A549 (cell line): ENCODE data around the gene KRTAP10-7. TPM values are rescaled to one million over a fixed set of nuclear protein-coding genes. Genes with fewer than 3 reads are reported as not detected.
"Not testable (repeated sequence)": the region's sequence is repeated elsewhere in the genome, so short reads cannot be mapped to it uniquely, and the experiment has no call there.

Experiments
- ATAC-seq, 2 experiments: fragments of 200-7000 bp in 1 of 2; fragments of >200 bp in 1 of 2; cut with Nextera tagmentation in 1 of 2; cut with Tn5 transposase in 1 of 2; 3 replicates each; pipeline versions ENCODE4 v1.8.0 to v1.9.1; 2018 to 2020; ENCODE audit warnings: mild to moderate bottlenecking in 1 of 2, moderate library complexity in 1 of 2
- CTCF ChIA-PET: fragments of 300-600 bp; sonication (Branson Sonifier 250); formaldehyde crosslinking; extraction: SDS; loops from one replicate; lab custom pipeline; 2021; ENCODE audit warnings: antibody characterized with exemption, inconsistent platforms; lab: Yijun Ruan, JAX
- POLR2A ChIA-PET: fragments of 350-600 bp; formaldehyde crosslinking; extraction: SDS; loops from one replicate; lab custom pipeline; 2021; ENCODE audit warnings: antibody characterized with exemption, inconsistent platforms; lab: Yijun Ruan, JAX
- DNase-seq, 2 experiments: peaks; one replicate each; pipeline versions ENCODE4 v3.0.0 to v3.0.0-alpha.2; 2011 to 2016; ENCODE audit warnings: low read depth in 1 of 2, low spot score in 1 of 2
- FAIRE-seq: peaks from 2 replicates; lab custom pipeline; 2011; peaks lifted over from hg19 to GRCh38; lab: Jason Lieb, UNC
- H3K27ac ChIP-seq, 2 experiments: fragments of >200 bp; sonication (Bioruptor Twin); formaldehyde crosslinking; 3 replicates each; pipeline ENCODE4 v1.5.1; 2016 to 2017
- H3K4me1 ChIP-seq: fragments of >200 bp; sonication (Bioruptor Twin); formaldehyde crosslinking; 3 replicates; pipeline ENCODE4 v1.6.1; 2016
- H3K4me2 ChIP-seq: fragments of >200 bp; sonication (Bioruptor Twin); formaldehyde crosslinking; 3 replicates; pipeline ENCODE4 v1.6.1; 2016
- H3K4me3 ChIP-seq: fragments of >200 bp; sonication (Bioruptor Twin); formaldehyde crosslinking; 3 replicates; pipeline ENCODE4 v1.5.1; 2016
- H3K9me3 ChIP-seq: fragments of >200 bp; sonication (Bioruptor Twin); formaldehyde crosslinking; 3 replicates; pipeline ENCODE4 v1.6.1; 2016
- CBX8 ChIP-seq: fragments of 200-600 bp; sonication (generic); IDR thresholded peaks from 2 replicates; pipeline ENCODE4 v1.6.1; 2016
- CHD2 ChIP-seq: fragments of 150-350 bp; IDR thresholded peaks from 2 replicates; pipeline ENCODE4 v1.6.1; 2014; ENCODE audit warnings: low read length; ENCODE audit not compliant: partially characterized antibody
- HOXB5 ChIP-seq: fragments of 250-450 bp; sonication (Bioruptor Pico); IDR thresholded peaks from 2 replicates; pipeline ENCODE4 v1.5.0; 2020; ENCODE audit warnings: mild to moderate bottlenecking, moderate library complexity
- KDM5A ChIP-seq: fragments of 200-600 bp; sonication (generic); IDR thresholded peaks from 2 replicates; pipeline ENCODE4 v1.6.1; 2016; ENCODE audit warnings: antibody characterized with exemption, mild to moderate bottlenecking
- MAFK ChIP-seq: fragments of 450-650 bp; IDR thresholded peaks from 2 replicates; pipeline ENCODE4 v1.6.1; 2014; ENCODE audit not compliant: partially characterized antibody
- MYC ChIP-seq: IDR thresholded peaks from 2 replicates; pipeline ENCODE4 v1.6.1; 2012; ENCODE audit warnings: mild to moderate bottlenecking, inconsistent platforms, low read length, improper control_type of control experiment, borderline replicate concordance
- NPAS2 ChIP-seq: fragments of 250-450 bp; sonication (Bioruptor Pico); IDR thresholded peaks from 2 replicates; pipeline ENCODE4 v1.8.0; 2022; ENCODE audit warnings: mild to moderate bottlenecking, moderate library complexity, borderline replicate concordance
- POLR2A ChIP-seq: IDR thresholded peaks from 2 replicates; pipeline ENCODE4 v1.6.1; 2012; ENCODE audit warnings: mild to moderate bottlenecking, low read length
- RAD21 ChIP-seq, 2 experiments: fragments of >200 bp in 1 of 2; sonication (Bioruptor Twin) in 1 of 2; formaldehyde crosslinking in 1 of 2; IDR thresholded peaks in 1 of 2; conservative IDR thresholded peaks in 1 of 2; 2 replicates in 1 of 2; 3 replicates in 1 of 2; pipeline ENCODE4 v1.6.1; 2012 to 2018; ENCODE audit warnings: inconsistent platforms in 1 of 2
- RCOR1 ChIP-seq: fragments of 150-350 bp; IDR thresholded peaks from 2 replicates; pipeline ENCODE4 v1.6.1; 2014; ENCODE audit warnings: antibody characterized with exemption, low read length, low read depth
- RFX5 ChIP-seq: fragments of 450-650 bp; IDR thresholded peaks from 2 replicates; pipeline ENCODE4 v1.7.1; 2014; ENCODE audit warnings: antibody characterized with exemption, mild to moderate bottlenecking, moderate library complexity
- SMC3 ChIP-seq: fragments of >200 bp; sonication (Bioruptor Twin); formaldehyde crosslinking; IDR thresholded peaks from 3 replicates; pipeline ENCODE4 v1.6.1; 2018; ENCODE audit warnings: inconsistent platforms
- TP53 ChIP-seq: fragments of 250-450 bp; sonication (Bioruptor Pico); IDR thresholded peaks from 2 replicates; pipeline ENCODE4 v1.5.0; 2021; ENCODE audit warnings: mild to moderate bottlenecking, moderate library complexity
- WGBS: methylation state at CpG from one replicate; pipeline ENCODE4 v1.1.6; 2017; ENCODE audit errors: missing lambda C conversion rate; 5-methylcytosine and 5-hydroxymethylcytosine counted together
- polyA plus RNA-seq, 4 experiments: library from polyadenylated mRNA; depleted of rRNA in 3 of 4; stranded (reverse); fragments of >200 nt; fragmentation: RNase III in 1 of 4; extraction: RNeasy Plus Mini Kit Qiagen cat#74134 plus additional on column Dnase treatment in 1 of 4; gene quantifications; 2 replicates in 3 of 4; 3 replicates in 1 of 4; pipeline ENCODE4 v1.2.3, GENCODE V29; 2011 to 2017
- TF ChIP-seq, protein P1 (sequence below): fragments of >200 bp; sonication (Bioruptor Twin); formaldehyde crosslinking; IDR thresholded peaks from 2 replicates; pipeline ENCODE4 v1.6.1; 2016
- TF ChIP-seq, protein P2 (sequence below): fragments of 250-450 bp; sonication (Bioruptor Pico); IDR thresholded peaks from 2 replicates; pipeline ENCODE4 v1.5.0; 2021; ENCODE audit warnings: mild to moderate bottlenecking, moderate library complexity, borderline replicate concordance
- TF ChIP-seq, protein P3 (sequence below): IDR thresholded peaks from 2 replicates; pipeline ENCODE4 v1.6.1; 2012
- TF ChIP-seq, protein P4 (sequence below): fragments of >200 bp; sonication (Bioruptor Twin); formaldehyde crosslinking; IDR thresholded peaks from 3 replicates; pipeline ENCODE4 v1.6.1; 2016
- TF ChIP-seq, protein P5 (sequence below): fragments of 250-450 bp; sonication (Bioruptor Pico); IDR thresholded peaks from 2 replicates; pipeline ENCODE4 v1.5.0; 2020; ENCODE audit warnings: low read depth, mild to moderate bottlenecking, moderate library complexity
- TF ChIP-seq, protein P6 (sequence below): IDR thresholded peaks from 2 replicates; pipeline ENCODE4 v1.6.1; 2012

The KRTAP10-7 gene
- polyA plus RNA-seq, 2 of the 4 experiments (the other 2 are of a cell fraction): not detected

DNA sequence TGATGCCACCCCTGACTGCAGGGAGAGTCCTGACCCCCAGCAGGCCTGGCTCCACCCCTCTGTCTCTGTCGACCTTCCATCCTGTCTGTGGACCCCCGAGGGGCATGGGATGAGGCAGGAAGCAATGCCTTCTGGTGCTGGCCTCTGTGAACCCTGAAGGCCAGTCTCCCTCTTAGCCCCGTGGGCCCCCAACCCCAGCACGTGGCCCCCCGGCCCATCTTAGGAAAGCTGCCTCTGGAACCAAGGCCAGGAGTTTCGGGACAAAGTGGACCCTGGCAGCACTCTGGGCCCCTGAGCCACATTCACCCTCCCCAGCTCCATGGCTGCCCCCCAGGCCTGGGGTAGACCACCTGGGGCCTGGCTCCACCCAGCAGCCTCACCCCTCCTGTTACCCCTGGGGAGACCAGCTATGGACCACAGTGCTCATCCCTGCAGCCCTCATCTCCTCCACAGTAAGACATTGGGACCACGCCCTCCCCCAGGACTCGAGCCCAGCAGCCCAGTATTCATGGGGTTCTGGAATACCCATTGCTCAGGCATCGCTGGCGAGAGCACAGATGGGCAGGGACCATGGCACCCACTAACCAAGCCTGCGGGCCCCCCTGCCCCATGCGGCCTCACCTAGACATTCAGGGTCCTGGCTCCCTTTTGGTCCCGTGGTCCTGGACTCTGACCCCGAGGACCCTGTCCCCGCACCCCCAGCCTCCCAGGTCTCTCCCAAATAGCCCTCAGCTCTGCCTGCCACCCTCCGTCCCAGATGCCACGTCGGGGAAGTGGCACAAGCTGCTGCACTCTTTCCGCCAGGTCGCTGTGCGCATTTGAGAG is 38.3 kb downstream of the KRTAP10-7 start:
- H3K9me3 ChIP-seq, H3K27ac ChIP-seq, H3K4me3 ChIP-seq, H3K4me2 ChIP-seq, H3K4me1 ChIP-seq, ATAC-seq, POLR2A ChIA-PET, DNase-seq, FAIRE-seq: not testable (repeated sequence)
- CTCF ChIA-PET: interaction anchor here (0.6 kb wide), 1 partner anchor 24 kb away, joined by 5 read pairs; no protein-coding TSS in a partner anchor
- 28% methylated on average over 2 of the region's 21 CpGs for WGBS

- TF ChIP-seq MYC: no peak
- TF ChIP-seq, protein P1, sequence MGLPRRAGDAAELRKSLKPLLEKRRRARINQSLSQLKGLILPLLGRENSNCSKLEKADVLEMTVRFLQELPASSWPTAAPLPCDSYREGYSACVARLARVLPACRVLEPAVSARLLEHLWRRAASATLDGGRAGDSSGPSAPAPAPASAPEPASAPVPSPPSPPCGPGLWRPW: no peak
- no peak for TF ChIP-seq RFX5
- TF ChIP-seq, protein P2, sequence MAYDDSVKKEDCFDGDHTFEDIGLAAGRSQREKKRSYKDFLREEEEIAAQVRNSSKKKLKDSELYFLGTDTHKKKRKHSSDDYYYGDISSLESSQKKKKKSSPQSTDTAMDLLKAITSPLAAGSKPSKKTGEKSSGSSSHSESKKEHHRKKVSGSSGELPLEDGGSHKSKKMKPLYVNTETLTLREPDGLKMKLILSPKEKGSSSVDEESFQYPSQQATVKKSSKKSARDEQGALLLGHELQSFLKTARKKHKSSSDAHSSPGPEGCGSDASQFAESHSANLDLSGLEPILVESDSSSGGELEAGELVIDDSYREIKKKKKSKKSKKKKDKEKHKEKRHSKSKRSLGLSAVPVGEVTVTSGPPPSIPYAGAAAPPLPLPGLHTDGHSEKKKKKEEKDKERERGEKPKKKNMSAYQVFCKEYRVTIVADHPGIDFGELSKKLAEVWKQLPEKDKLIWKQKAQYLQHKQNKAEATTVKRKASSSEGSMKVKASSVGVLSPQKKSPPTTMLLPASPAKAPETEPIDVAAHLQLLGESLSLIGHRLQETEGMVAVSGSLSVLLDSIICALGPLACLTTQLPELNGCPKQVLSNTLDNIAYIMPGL: no peak
- TF ChIP-seq RCOR1: no peak
- TF ChIP-seq SMC3: no peak
- TF ChIP-seq, protein P3, sequence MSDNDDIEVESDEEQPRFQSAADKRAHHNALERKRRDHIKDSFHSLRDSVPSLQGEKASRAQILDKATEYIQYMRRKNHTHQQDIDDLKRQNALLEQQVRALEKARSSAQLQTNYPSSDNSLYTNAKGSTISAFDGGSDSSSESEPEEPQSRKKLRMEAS: no peak
- no peak for TF ChIP-seq HOXB5 (CRISPR knock-in tag)
- no peak for TF ChIP-seq NPAS2 (CRISPR knock-in tag)
- Histone ChIP-seq H3K4me2 (no peak overlapping the region), H3K9me3 (peaks cover 8% of the 10 kb centered on the region; the same call in 2 of the 3 replicates), H3K4me3 (no peak overlapping the region), H3K4me1 (no peaks in the 10 kb centered on the region), H3K27ac (no peak overlapping the region)
- ChIA-PET CTCF (interaction anchor here (0.6 kb wide), 2 partner anchors 24 to 130 kb away, joined by 3 to 5 read pairs; no protein-coding TSS in a partner anchor), POLR2A (no interaction called here)
- WGBS: no CpG with 5 or more reads among the region's 12 CpGs
- DNase-seq: no peak
- no peak for FAIRE-seq
- no peak for ATAC-seq
Observed at GRCh38 chr21:44639331-44639655, 38.9 kb downstream of the KRTAP10-7 start.

DNA sequence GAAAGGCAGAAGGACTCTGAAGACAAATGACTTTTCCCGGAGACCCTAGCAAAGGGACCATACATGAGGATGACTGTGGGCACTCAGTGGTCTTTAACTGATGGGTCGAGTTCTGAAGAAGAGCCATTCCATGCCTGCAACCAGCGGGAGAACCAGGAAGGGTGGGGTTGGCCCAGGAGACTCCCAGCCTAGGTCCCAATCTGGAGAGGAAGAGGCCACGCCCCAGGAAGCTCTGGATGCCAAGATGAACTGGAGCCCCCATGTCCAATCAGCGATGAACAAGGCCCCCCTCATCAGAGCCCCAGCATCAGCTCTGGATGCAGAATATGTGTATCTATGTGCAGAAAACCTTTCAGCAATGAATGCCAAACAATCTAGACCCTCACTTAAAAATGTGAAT is 40.4 kb downstream of the KRTAP10-7 start:
- POLR2A ChIA-PET: no interaction called here
- Histone ChIP-seq H3K4me3 (no peak overlapping the region), H3K27ac (no peak overlapping the region), H3K9me3 (peaks cover 9% of the 10 kb centered on the region; the same call in 2 of the 3 replicates), H3K4me2 (no peak overlapping the region), H3K4me1 (no peaks in the 10 kb centered on the region)
- DNase-seq (no peak), FAIRE-seq (no peak), ATAC-seq (no peak)
- WGBS: 19% methylated on average over 4 of the region's 5 CpGs
- no peak for TF ChIP-seq RFX5
- no peak for TF ChIP-seq MAFK
- no peak for TF ChIP-seq CBX8
- TF ChIP-seq, protein P1: no peak
- TF ChIP-seq, protein P4, sequence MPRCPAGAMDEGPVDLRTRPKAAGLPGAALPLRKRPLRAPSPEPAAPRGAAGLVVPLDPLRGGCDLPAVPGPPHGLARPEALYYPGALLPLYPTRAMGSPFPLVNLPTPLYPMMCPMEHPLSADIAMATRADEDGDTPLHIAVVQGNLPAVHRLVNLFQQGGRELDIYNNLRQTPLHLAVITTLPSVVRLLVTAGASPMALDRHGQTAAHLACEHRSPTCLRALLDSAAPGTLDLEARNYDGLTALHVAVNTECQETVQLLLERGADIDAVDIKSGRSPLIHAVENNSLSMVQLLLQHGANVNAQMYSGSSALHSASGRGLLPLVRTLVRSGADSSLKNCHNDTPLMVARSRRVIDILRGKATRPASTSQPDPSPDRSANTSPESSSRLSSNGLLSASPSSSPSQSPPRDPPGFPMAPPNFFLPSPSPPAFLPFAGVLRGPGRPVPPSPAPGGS: no peak
- TF ChIP-seq CHD2: no peak
- TF ChIP-seq, protein P5, sequence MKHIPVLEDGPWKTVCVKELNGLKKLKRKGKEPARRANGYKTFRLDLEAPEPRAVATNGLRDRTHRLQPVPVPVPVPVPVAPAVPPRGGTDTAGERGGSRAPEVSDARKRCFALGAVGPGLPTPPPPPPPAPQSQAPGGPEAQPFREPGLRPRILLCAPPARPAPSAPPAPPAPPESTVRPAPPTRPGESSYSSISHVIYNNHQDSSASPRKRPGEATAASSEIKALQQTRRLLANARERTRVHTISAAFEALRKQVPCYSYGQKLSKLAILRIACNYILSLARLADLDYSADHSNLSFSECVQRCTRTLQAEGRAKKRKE (CRISPR knock-in tag): no peak
- no peak for TF ChIP-seq MYC
- TF ChIP-seq, protein P6, sequence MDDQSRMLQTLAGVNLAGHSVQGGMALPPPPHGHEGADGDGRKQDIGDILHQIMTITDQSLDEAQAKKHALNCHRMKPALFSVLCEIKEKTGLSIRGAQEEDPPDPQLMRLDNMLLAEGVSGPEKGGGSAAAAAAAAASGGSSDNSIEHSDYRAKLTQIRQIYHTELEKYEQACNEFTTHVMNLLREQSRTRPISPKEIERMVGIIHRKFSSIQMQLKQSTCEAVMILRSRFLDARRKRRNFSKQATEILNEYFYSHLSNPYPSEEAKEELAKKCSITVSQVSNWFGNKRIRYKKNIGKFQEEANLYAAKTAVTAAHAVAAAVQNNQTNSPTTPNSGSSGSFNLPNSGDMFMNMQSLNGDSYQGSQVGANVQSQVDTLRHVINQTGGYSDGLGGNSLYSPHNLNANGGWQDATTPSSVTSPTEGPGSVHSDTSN: no peak
- no peak for TF ChIP-seq KDM5A
- TF ChIP-seq, protein P2: no peak
- TF ChIP-seq RAD21 (conservative IDR thresholded peaks at IDR 0.05 in 1 of 2, IDR thresholded peaks at IDR 0.05 in 1 of 2): no peak
- TF ChIP-seq POLR2A: no peak
- no peak for TF ChIP-seq TP53
- CTCF ChIA-PET: no interaction called here
